ENCODE measurements around the gene POU2AF3.

Gene POU2AF3

DNA sequence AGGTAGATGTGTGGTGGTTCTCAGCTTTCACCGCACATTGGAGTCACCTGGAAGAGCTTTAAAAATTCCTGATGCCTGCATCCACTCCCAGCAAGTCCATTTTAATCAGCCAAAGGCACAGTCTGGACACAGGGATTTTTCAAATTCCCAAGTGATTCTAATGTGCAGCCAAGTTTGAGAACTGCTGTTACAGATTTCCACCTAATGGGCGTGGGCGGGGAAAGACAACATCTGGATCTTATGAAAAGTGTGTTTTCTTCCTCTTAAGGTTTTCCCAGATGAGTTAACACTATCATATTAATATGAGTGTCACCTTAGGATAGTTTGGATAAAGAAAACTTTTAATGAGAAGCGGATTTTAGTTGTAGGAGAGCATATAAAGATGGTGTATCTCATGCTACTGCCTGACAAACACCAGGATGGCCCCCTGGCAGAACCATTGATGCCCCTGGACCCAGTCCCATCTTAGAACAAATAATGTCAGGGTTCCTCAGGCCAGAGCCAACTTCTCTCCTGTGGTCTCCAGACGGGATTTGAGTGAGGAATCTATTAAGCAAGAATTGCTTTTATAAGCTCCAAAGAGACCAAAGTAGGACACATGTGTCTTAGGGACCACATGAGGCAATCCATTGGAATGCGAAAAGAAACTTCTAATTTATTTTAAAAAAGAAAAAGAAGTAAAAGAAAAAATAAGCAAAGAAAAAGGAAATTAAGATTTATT, 48.8 kb downstream of the POU2AF3 start:
- Mint-ChIP-seq H3K9me3 (no peaks in the 10 kb centered on the region), H3K4me3 (no peak overlapping the region), H3K27ac (no peak overlapping the region), H3K36me3 (ENCODE audit: low read depth) (no peaks in the 10 kb centered on the region), H3K4me1 (ENCODE audit: low read depth) (no peaks in the 10 kb centered on the region), H3K27me3 (ENCODE audit: low read depth) (peaks cover 6% of the 10 kb centered on the region)
- no peak for DNase-seq (ENCODE audit: low spot score)

DNA sequence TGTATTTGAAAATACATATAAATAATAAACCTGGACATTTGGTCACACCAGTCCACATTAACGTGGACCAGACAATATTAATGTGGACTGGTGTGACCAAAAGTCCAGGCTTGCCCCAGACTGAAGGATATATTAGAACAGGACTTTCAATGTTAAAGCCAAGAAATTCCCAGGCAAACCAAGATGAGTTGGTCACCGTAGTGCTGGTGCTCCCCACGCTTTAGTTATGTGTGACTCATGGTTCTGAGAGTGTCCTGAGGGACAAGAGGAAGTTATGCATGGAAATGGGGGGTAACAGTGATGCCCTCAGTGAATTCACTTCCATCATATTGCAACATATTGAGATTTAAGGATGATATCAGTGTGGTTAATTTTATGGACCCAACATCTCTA, 49.4 kb downstream of the POU2AF3 start:
- Mint-ChIP-seq H3K9me3 (no peaks in the 10 kb centered on the region), H3K27ac (no peak overlapping the region), H3K4me1 (ENCODE audit: low read depth) (no peaks in the 10 kb centered on the region), H3K36me3 (ENCODE audit: low read depth) (no peaks in the 10 kb centered on the region), H3K27me3 (ENCODE audit: low read depth) (peaks cover 6% of the 10 kb centered on the region), H3K4me3 (no peak overlapping the region)
- DNase-seq (ENCODE audit: low spot score): no peak

DNA sequence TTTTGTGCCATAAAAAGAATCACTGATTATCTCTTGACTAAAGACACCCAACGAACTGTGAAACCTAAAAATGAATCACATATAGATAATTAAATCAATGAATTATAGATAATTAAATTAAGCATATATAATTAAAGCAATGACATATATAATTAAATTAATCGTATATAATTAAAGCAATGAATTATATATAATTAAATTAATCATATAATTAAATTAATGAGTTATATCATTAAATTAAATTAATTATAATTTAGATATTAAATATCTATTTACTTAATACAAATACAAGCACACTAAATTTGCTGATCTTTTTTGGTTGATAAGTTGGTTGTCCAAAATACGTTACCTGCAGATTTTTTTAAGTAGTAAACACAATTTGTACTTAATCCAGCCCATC, 49.8 kb downstream of the POU2AF3 start:
- DNase-seq (ENCODE audit: low spot score): no peak
- H3K27ac Mint-ChIP-seq: no peak overlapping the region
- no peak overlapping the region for H3K4me3 Mint-ChIP-seq
- H3K27me3 Mint-ChIP-seq (ENCODE audit: low read depth): peaks cover 6% of the 10 kb centered on the region
- no peaks in the 10 kb centered on the region for H3K36me3 Mint-ChIP-seq (ENCODE audit: low read depth)
- no peaks in the 10 kb centered on the region for H3K9me3 Mint-ChIP-seq
- no peaks in the 10 kb centered on the region for H3K4me1 Mint-ChIP-seq (ENCODE audit: low read depth)

DNA sequence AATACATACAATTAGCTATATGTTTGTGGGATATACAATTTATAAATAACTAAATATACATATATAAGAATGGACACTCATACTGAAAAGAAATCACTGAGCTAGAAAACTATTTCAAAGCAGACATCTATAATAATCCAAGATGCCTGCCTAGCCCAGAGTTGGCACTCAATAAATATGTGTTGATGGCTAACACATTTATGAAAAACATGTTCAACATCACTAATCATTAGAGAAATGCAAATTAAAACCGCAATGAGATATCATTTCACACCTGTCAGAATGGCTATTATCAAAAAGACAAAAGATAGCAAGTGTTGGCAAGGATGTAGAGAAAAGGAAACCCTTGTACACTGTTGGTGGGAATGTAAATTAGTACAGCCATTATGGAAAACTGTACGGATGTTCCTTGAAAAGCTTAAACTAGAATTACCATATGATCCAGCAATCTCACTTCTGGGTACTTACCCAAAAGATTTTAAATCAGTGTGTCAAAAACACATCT, 50.9 kb downstream of the POU2AF3 start:
- no peaks in the 10 kb centered on the region for H3K9me3 Mint-ChIP-seq
- no peak overlapping the region for H3K27ac Mint-ChIP-seq
- no peak for DNase-seq (ENCODE audit: low spot score)
- no peaks in the 10 kb centered on the region for H3K36me3 Mint-ChIP-seq (ENCODE audit: low read depth)
- H3K4me1 Mint-ChIP-seq (ENCODE audit: low read depth): no peaks in the 10 kb centered on the region
- no peak overlapping the region for H3K4me3 Mint-ChIP-seq
- peaks cover 6% of the 10 kb centered on the region for H3K27me3 Mint-ChIP-seq (ENCODE audit: low read depth)

DNA sequence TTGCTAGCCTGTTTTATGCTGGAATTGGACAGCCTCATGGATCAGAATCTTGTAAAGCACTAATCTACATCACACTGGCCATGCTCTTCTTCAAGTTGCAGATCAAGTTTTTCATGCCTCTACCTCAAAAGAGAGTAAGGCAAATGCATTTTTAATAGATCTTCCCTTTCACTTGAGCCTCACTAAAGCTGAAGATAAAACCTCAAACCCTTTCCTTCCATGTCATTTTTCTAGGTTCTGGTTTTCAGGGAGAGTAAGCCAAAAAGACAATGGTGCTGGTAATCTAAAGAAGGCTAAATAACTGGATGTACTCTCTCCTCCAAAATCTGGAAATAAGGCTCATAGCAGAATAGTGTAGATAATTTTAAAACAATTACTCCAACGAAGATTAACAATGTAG, 52.5 kb downstream of the POU2AF3 start:
- no peaks in the 10 kb centered on the region for H3K9me3 Mint-ChIP-seq
- H3K27ac Mint-ChIP-seq: no peak overlapping the region
- H3K27me3 Mint-ChIP-seq (ENCODE audit: low read depth): peaks cover 6% of the 10 kb centered on the region
- H3K4me1 Mint-ChIP-seq (ENCODE audit: low read depth): no peaks in the 10 kb centered on the region
- H3K36me3 Mint-ChIP-seq (ENCODE audit: low read depth): no peaks in the 10 kb centered on the region
- DNase-seq (ENCODE audit: low spot score): no peak
- no peak overlapping the region for H3K4me3 Mint-ChIP-seq

DNA sequence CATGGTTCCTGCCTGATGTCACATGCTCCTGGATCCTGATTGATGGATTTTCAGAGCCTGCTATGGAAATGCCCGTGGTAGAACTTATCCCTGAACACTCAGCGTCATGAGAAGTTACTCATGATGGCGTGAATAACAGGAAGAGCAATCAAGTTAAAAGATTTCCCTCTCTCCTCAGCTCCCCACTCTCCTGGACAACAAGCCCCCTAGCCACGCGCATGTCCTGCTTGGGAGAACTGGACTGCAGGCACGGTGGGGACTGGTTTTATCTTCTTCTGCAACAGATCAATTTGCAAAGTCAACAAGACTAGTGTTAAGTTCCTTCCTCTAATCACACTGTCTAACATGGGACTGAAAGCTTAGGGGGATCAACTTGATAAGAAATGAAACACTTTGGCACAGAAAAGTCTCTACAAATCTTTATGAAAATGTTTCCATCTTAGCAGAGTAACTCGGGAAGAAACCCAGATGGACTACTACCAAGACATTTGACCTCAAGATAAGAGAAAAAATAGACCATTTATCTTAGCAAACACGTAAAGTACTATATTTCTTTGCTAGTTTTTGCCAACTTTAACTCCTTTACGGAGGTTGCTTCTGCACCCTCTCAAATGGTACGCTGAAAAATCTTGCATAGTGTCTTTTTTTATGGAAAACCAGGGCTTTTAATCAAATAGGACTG, 53.2 kb downstream of the POU2AF3 start:
- no peaks in the 10 kb centered on the region for H3K4me1 Mint-ChIP-seq (ENCODE audit: low read depth)
- no peak overlapping the region for H3K27ac Mint-ChIP-seq
- DNase-seq (ENCODE audit: low spot score): no peak
- no peaks in the 10 kb centered on the region for H3K9me3 Mint-ChIP-seq
- H3K27me3 Mint-ChIP-seq (ENCODE audit: low read depth): peaks cover 6% of the 10 kb centered on the region
- no peak overlapping the region for H3K4me3 Mint-ChIP-seq
- H3K36me3 Mint-ChIP-seq (ENCODE audit: low read depth): no peaks in the 10 kb centered on the region

DNA sequence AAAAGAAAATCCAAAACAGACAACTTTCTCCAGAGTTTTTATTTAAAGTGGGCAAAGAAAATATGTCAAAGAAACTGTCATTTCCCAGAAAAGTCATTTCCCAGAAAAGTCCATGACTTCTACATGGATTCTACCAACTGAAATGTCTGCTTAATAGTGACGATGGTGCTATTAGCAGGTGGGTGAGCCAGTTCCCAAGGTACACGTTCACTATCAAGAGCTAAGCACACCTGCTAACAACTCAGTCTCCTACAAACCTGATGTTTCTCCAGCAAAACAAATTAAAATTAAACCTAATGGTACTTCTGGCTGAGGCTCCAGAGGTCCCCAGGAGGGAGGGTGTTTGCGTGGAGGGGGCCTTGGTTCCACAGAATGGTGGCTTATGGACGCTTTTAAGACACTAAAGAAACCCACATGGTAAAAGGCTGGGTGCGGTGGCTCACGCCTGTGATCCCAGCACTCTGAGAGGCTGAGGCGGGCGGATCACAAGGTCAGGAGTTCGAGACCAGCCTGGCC, 53.9 kb downstream of the POU2AF3 start:
- no peak for DNase-seq (ENCODE audit: low spot score)

DNA sequence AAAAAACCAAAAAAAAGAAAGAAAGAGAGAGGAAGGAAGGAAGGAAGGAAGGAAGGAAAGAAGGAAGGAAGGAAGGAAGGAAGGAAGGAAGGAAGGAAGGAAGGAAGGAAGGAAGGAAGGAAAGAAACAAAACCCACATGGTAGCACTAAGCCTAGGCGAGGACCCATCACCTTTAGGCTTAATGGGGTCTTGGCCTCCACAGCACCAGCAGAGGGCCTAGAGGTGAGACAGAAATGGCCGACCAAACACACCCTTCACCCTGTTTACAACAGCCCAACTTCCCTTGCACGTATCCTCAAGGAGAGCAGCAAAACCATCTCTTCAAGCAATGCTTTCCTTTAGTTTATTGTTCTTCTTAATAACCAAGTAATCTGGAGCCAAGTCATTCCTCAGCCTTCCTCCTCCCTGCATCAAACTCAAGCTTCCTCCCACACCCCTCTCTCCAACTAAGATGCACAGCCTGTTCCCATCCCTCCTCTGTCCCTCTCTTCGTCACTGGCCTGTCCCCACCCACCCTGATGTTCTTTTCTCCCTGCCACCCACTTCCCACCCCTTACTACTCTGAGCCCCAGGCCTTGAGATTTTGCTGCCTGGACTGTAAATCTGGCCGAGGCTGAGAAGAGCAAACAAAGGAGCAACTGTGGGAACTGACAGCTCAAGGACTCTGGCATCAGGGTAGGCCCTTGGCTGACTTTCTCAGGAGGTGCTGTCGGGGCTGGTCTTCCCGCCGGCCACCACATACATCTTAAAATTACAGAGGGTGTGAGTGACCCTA, 54.8 kb downstream of the POU2AF3 start:
- Mint-ChIP-seq H3K27me3 (ENCODE audit: low read depth) (peaks cover 6% of the 10 kb centered on the region), H3K4me1 (ENCODE audit: low read depth) (no peaks in the 10 kb centered on the region), H3K36me3 (ENCODE audit: low read depth) (no peaks in the 10 kb centered on the region), H3K27ac (no peak overlapping the region), H3K9me3 (no peaks in the 10 kb centered on the region), H3K4me3 (no peak overlapping the region)
- DNase-seq (ENCODE audit: low spot score): no peak

More for the DNA sequence above, 53.9 kb downstream of the POU2AF3 start:
- peaks cover 6% of the 10 kb centered on the region for H3K27me3 Mint-ChIP-seq (ENCODE audit: low read depth)
- no peaks in the 10 kb centered on the region for H3K9me3 Mint-ChIP-seq
- H3K4me1 Mint-ChIP-seq (ENCODE audit: low read depth): no peaks in the 10 kb centered on the region
- H3K4me3 Mint-ChIP-seq: no peak overlapping the region
- H3K36me3 Mint-ChIP-seq (ENCODE audit: low read depth): no peaks in the 10 kb centered on the region
- no peak overlapping the region for H3K27ac Mint-ChIP-seq

DNA sequence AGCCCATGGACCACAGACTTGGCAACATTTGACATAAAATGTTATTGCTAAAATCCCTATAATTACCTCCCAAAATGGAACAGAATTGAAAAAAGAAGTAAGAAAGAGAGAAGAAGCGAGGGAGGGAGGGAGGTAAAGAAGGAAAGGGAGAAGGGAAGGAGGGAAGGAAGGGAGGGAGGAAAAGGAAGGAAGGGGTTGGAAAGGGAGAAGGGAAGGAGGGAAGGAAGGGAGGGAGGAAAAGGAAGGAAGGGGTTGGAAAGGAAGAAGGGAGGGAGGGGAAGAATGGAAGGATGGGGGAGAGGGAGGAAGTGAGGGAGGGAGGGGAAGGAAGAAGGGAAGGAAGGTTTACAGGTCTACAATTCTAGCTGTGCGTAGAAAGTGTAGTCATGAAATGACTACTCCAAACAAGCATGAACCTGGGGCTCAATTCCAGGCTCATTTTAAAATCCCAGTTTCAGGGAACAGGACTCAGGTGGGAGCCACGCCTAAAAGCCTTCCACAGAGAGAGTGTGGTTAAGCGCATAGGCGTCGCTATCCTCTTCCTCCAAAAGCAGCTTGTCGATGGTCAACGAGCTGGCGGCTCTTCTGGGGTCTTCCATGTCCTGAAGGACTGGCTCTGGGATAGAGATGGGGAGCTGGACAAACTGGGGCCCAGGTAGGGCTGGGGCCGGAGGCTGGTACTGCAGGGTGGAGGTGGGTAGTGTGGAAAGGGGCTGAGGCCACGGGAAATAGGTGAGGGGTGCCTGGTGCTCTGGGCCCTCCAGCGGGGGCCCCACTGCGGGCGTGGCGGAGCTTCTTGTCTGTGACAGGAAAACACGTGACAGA, 55.6 kb downstream of the POU2AF3 start:
- no peak for DNase-seq (ENCODE audit: low spot score)
- no peaks in the 10 kb centered on the region for H3K36me3 Mint-ChIP-seq (ENCODE audit: low read depth)
- peaks cover 6% of the 10 kb centered on the region for H3K27me3 Mint-ChIP-seq (ENCODE audit: low read depth)
- no peak overlapping the region for H3K4me3 Mint-ChIP-seq
- no peaks in the 10 kb centered on the region for H3K9me3 Mint-ChIP-seq
- no peak overlapping the region for H3K27ac Mint-ChIP-seq
- H3K4me1 Mint-ChIP-seq (ENCODE audit: low read depth): no peaks in the 10 kb centered on the region

DNA sequence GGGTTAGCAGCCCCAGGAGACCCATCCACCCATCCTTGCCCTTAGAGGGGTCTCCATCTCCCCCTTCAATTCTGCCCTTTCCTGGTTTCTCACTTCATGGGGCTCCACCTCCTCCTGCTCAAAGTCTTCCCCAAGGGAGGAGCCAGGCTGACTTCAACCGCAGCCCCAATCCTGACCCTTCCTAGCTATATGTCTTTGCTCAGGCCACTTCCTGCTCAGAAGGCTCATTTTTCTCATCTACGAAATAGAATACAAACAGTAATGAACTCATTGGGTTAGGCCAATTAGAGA, 56.2 kb downstream of the POU2AF3 start:
- DNase-seq (ENCODE audit: low spot score): no peak
- no peaks in the 10 kb centered on the region for H3K9me3 Mint-ChIP-seq
- H3K27me3 Mint-ChIP-seq (ENCODE audit: low read depth): peaks cover 6% of the 10 kb centered on the region
- H3K4me1 Mint-ChIP-seq (ENCODE audit: low read depth): no peaks in the 10 kb centered on the region
- H3K4me3 Mint-ChIP-seq: no peak overlapping the region
- H3K27ac Mint-ChIP-seq: no peak overlapping the region
- H3K36me3 Mint-ChIP-seq (ENCODE audit: low read depth): no peaks in the 10 kb centered on the region

DNA sequence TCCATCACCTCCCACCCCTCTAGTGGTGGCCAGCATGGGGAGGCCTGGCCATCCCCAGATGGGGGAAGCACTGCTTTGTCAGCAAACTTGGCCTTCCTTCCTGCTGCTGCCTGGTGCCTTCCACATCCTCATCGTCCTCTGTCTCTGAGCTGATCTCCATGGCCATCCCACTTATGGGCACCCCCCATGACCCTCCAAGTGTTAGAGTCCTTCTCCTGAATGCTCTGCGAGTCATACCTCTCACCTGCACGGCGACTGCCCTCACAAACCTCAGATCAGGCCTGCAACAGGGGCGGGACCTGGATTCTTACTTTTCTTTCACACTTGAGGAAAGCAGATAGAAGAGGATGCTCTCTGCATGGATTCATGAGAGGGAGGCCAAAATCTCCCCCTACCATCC, 56.8 kb downstream of the POU2AF3 start:
- H3K9me3 Mint-ChIP-seq: no peaks in the 10 kb centered on the region
- H3K4me1 Mint-ChIP-seq (ENCODE audit: low read depth): no peaks in the 10 kb centered on the region
- H3K4me3 Mint-ChIP-seq: no peak overlapping the region
- no peaks in the 10 kb centered on the region for H3K36me3 Mint-ChIP-seq (ENCODE audit: low read depth)
- H3K27me3 Mint-ChIP-seq (ENCODE audit: low read depth): peaks cover 4% of the 10 kb centered on the region
- DNase-seq (ENCODE audit: low spot score): no peak
- no peak overlapping the region for H3K27ac Mint-ChIP-seq

DNA sequence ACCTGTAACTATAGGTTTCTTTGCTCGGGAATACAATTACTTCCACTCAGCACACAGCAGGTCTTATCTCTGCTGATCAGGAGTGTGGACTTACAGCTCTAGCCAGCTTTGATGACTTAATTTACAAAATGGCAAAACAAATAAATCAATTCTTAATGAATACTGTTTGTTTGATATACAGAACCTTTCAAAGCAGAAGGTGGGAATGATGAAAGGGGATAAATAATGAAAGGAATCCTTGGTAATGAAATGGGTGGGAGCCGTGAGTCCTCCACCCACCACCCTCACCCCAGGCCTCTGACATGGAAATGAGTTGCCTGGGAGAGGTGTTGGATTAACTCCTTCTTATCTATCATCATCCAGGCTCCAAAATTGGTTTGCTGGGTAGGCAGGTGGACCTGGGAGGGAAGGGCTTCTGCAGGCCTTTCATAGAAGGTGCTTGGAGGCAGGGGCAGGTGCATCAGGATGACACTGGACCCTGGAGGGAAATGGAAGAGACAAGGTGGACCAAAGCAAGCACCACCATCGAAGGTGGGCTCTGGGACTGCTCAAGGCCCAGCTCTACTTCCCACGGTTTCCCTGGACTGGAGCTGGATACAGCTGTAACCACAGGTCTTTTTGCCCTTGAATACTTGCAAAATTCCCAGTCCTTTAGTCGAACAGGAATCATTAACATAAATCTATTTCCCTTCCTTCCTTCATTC, 57.8 kb downstream of the POU2AF3 start:
- H3K36me3 Mint-ChIP-seq (ENCODE audit: low read depth): no peaks in the 10 kb centered on the region
- no peaks in the 10 kb centered on the region for H3K4me1 Mint-ChIP-seq (ENCODE audit: low read depth)
- DNase-seq (ENCODE audit: low spot score): no peak
- no peaks in the 10 kb centered on the region for H3K27me3 Mint-ChIP-seq (ENCODE audit: low read depth)
- H3K4me3 Mint-ChIP-seq: no peak overlapping the region
- no peaks in the 10 kb centered on the region for H3K9me3 Mint-ChIP-seq
- no peak overlapping the region for H3K27ac Mint-ChIP-seq

DNA sequence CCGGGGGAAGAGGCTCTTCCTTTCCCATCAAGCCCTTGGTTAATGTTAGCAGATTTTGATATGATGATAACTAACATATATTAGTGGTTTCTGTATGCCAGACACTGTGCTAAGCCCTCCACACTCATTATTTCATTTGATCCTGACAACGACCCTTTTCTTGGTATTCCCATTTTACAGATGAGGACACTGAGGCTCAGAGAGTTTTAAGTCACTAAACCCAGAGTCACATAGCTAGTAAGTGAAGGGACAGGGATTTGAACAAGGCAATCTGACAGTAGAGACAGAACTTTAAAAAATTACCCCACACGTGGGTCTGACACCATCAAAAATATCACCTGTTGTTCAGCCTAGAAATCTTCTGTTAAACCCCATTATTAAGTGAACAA, 58.3 kb downstream of the POU2AF3 start:
- no peak overlapping the region for H3K4me3 Mint-ChIP-seq
- H3K27me3 Mint-ChIP-seq (ENCODE audit: low read depth): no peaks in the 10 kb centered on the region
- no peaks in the 10 kb centered on the region for H3K36me3 Mint-ChIP-seq (ENCODE audit: low read depth)
- H3K27ac Mint-ChIP-seq: no peak overlapping the region
- H3K9me3 Mint-ChIP-seq: no peaks in the 10 kb centered on the region
- no peak for DNase-seq (ENCODE audit: low spot score)
- no peaks in the 10 kb centered on the region for H3K4me1 Mint-ChIP-seq (ENCODE audit: low read depth)
